ENCODE data around the gene THAP3. TPM values are rescaled to one million over a fixed set of nuclear protein-coding genes. Genes with fewer than 3 reads are reported as not detected.

Gene THAP3
- total and polyA plus RNA-seq, 2 of the 8 experiments (the other 6 are each of a cell fraction or from before 2014, with no cell fraction given) = 8.2 to 15.3 TPM

- ChIA-PET CTCF (ENCODE audit: partially characterized antibody) (interaction anchor here (1.0 to 1.2 kb wide), 2 partner anchors 15 to 535 kb away, joined by 3 read pairs; no protein-coding TSS in a partner anchor), POLR2A (ENCODE audit: partially characterized antibody) (no interaction called here)
- peaks cover 2% of the 10 kb centered on the region; the same call in 1 of the 2 replicates for H3K79me1 ChIP-seq (ENCODE audit: low read depth, low read length)
- H3K79me2 ChIP-seq (ENCODE audit: control insufficient read depth in 1 of 2, insufficient read depth in 2 of 2, low read length in 2 of 2) = peaks cover 0 to 4% of the 10 kb centered on the region in 2 experiments; a peak in 2 of 4 replicates
- H2BK12ac ChIP-seq (ENCODE audit: low read depth, low read length) = no peak overlapping the region
- H3K4me1 ChIP-seq (replicated peaks in 1 of 4; ENCODE audit: control insufficient read depth in 3 of 4, insufficient read depth in 4 of 4, low read length in 3 of 4) = no peaks in the 10 kb centered on the region
- no peak overlapping the region for H3K9ac ChIP-seq (replicated peaks in 1 of 4; ENCODE audit: extremely low read depth in 1 of 4, low read depth in 3 of 4, low read length in 3 of 4)
- peaks cover 9 to 34% (median 22%) of the 10 kb centered on the region in 4 experiments for H3K36me3 ChIP-seq (ENCODE audit: control insufficient read depth in 2 of 4, insufficient read depth in 4 of 4, low read length in 3 of 4)
- FAIRE-seq (no peak), DNase-seq (ENCODE audit: low read depth in 1 of 2, low spot score in 2 of 2) (no peak)
- no peak overlapping the region for H2BK20ac ChIP-seq (ENCODE audit: low read length)
- peaks cover 0 to 1% of the 10 kb centered on the region in 2 experiments for H4K20me1 ChIP-seq (replicated peaks in 1 of 2; ENCODE audit: control insufficient read depth in 1 of 2, insufficient read depth in 2 of 2, low read length in 2 of 2)
- H3K27ac ChIP-seq (ENCODE audit: low read depth, low read length) = no peak overlapping the region
- H2BK5ac ChIP-seq (ENCODE audit: low read depth, low read length) = no peak overlapping the region
- H4K5ac ChIP-seq (ENCODE audit: insufficient read length, low read depth, low read length) = no peak overlapping the region
- no peak overlapping the region for H3K4ac ChIP-seq (replicated peaks; ENCODE audit: insufficient read length, low read depth, low read length)
- WGBS, 2 experiments (ENCODE audit: extremely low coverage in 1 of 2, insufficient coverage in 1 of 2, insufficient read length in 1 of 2, insufficient replicate concordance in 2 of 2, low coverage in 1 of 2, low lambda C conversion rate in 2 of 2, missing lambda C conversion rate in 1 of 2) = 91% methylated on average over 2 of the region's 2 CpGs; no CpG with 5 or more reads in 1 of the 2 experiments
- no peaks in the 10 kb centered on the region for H3K23me2 ChIP-seq (ENCODE audit: low read depth, low read length)
- H2AFZ ChIP-seq (ENCODE audit: low read length) = no peak overlapping the region
- H2BK15ac ChIP-seq (ENCODE audit: low read length) = no peak overlapping the region
- H3K23ac ChIP-seq (ENCODE audit: insufficient read length) = no peak overlapping the region
- no peak overlapping the region for H3K14ac ChIP-seq (ENCODE audit: insufficient read length)
- no peak overlapping the region for H2BK120ac ChIP-seq (replicated peaks; ENCODE audit: low read depth, low read length)
- H3K27me3 ChIP-seq (replicated peaks in 1 of 4; ENCODE audit: control insufficient read depth in 3 of 4, extremely low read depth in 1 of 4, insufficient read depth in 3 of 4, low read length in 3 of 4) = no peaks in the 10 kb centered on the region
- no peak overlapping the region for H3K56ac ChIP-seq (replicated peaks; ENCODE audit: insufficient read length, low read depth, low read length)
- H2AK5ac ChIP-seq (ENCODE audit: low read depth, low read length) = no peak overlapping the region
- H3K4me2 ChIP-seq (ENCODE audit: insufficient read depth in 1 of 2, low read depth in 2 of 2, low read length in 2 of 2) = no peak overlapping the region
- no peak overlapping the region for H3K4me3 ChIP-seq (ENCODE audit: extremely low read depth in 1 of 4, insufficient read depth in 2 of 4, low read depth in 3 of 4, low read length in 4 of 4)
- no peak overlapping the region for H3K18ac ChIP-seq (ENCODE audit: extremely low read depth, low read length)
- H4K8ac ChIP-seq (ENCODE audit: extremely low read depth, insufficient read depth, low read length) = no peak overlapping the region
- H4K91ac ChIP-seq (replicated peaks; ENCODE audit: insufficient read length, low read length) = no peak overlapping the region
- H3K9me3 ChIP-seq (ENCODE audit: insufficient read depth in 2 of 2, low read depth in 1 of 2, low read length in 1 of 2) = no peaks in the 10 kb centered on the region
- TF ChIP-seq FOSL1 (IDR thresholded peaks at IDR 0.05; ENCODE audit: insufficient read depth, low read depth, low read length) = no peak
- TF ChIP-seq TAF7 (optimal IDR thresholded peaks at IDR 0.05; ENCODE audit: borderline replicate concordance, low read depth, low read length) = no peak
- TF ChIP-seq RFX5 (IDR thresholded peaks at IDR 0.05; ENCODE audit: borderline replicate concordance, low read depth, low read length) = no peak
- no peak for TF ChIP-seq JUND (IDR thresholded peaks at IDR 0.05; ENCODE audit: low read length)
- TF ChIP-seq CTCF (IDR thresholded peaks at IDR 0.05; ENCODE audit: control extremely low read depth in 1 of 3, insufficient read depth in 1 of 3, low read depth in 1 of 3, low read length in 3 of 3) = no peak
- no peak for TF ChIP-seq BACH1 (IDR thresholded peaks at IDR 0.05; ENCODE audit: low read length)
- TF ChIP-seq SP4 (IDR thresholded peaks at IDR 0.05; ENCODE audit: low read length) = no peak
- TF ChIP-seq CTBP2 (IDR thresholded peaks at IDR 0.05; ENCODE audit: borderline replicate concordance, insufficient read depth, insufficient read length, low read length) = no peak
- no peak for TF ChIP-seq CBX8 (IDR thresholded peaks at IDR 0.05; ENCODE audit: borderline replicate concordance, low read depth, low read length)
- TF ChIP-seq BRCA1 (IDR thresholded peaks at IDR 0.05; ENCODE audit: low read depth, low read length) = no peak
- no peak for TF ChIP-seq EZH2 (IDR thresholded peaks at IDR 0.05; ENCODE audit: low read depth, low read length, severe bottlenecking)
- no peak for TF ChIP-seq KDM4A (IDR thresholded peaks at IDR 0.05; ENCODE audit: low read depth, low read length, severe bottlenecking)
Measured at GRCh38 chr1:6672558-6672957, 47.9 kb downstream of the THAP3 start.

All from H1 (cell line).